Measurements from ENCODE around the gene CCDC80. TPM values are rescaled to one million over a fixed set of nuclear protein-coding genes. Genes with fewer than 3 reads are reported as not detected.

CCDC80 gene
- total and polyA plus RNA-seq, 2 of the 4 experiments (the other 2 are of a cell fraction): 387 to 418 TPM

- ChIA-PET CTCF (interaction anchor here (0.7 to 3.7 kb wide), 9 partner anchors 9 to 347 kb away, joined by 3 to 34 read pairs (median 4); partner anchors contain the start of gene GTPBP8), POLR2A (ENCODE audit: unreplicated experiment) (no interaction called here)
- peaks cover 7% of the 10 kb centered on the region for H3K36me3 ChIP-seq (ENCODE audit: control insufficient read depth, insufficient read depth, low read length)
- no CpG with 5 or more reads among the region's 3 CpGs for WGBS, 2 experiments (ENCODE audit: extremely low coverage in 2 of 2, insufficient read length in 1 of 2)
- H2AK9ac ChIP-seq (replicated peaks; ENCODE audit: low read depth, low read length, poor library complexity): no peak overlapping the region
- H3K27ac ChIP-seq (ENCODE audit: insufficient read depth, low read length): peak overlapping the region; percentile 81
- ATAC-seq (ENCODE audit: low read depth): no peak
- H2BK120ac ChIP-seq (ENCODE audit: low read depth, low read length): peak overlapping the region; percentile 98
- H4K8ac ChIP-seq (ENCODE audit: low read depth in 2 of 2, low read length in 2 of 2): peak overlapping the region; percentile 88 to 98
- H3K9me1 ChIP-seq (ENCODE audit: insufficient read depth, low read length): peaks cover 31% of the 10 kb centered on the region
- no peak overlapping the region for H3K4me2 ChIP-seq (ENCODE audit: low read depth, low read length)
- no peaks in the 10 kb centered on the region for H3K27me3 ChIP-seq (ENCODE audit: control insufficient read depth, insufficient read depth, low read length)
- H3K4ac ChIP-seq (ENCODE audit: low read depth, low read length): peak overlapping the region; percentile 98
- H3K9ac ChIP-seq (ENCODE audit: low read depth, low read length): peak overlapping the region; percentile 72
- intact Hi-C loops (cut with micrococcal nuclease): loop anchor here (1.0 to 10.0 kb wide), 9 partner anchors 33 to 981 kb away; partner anchors contain the start of genes BOC and GTPBP8
- H3K9me3 ChIP-seq (ENCODE audit: control insufficient read depth, insufficient read depth, low read length): no peaks in the 10 kb centered on the region
- no TSS peak for BruUV-seq (replicated peaks)
- H4K5ac ChIP-seq (ENCODE audit: low read depth, low read length): peak overlapping the region; percentile 98
- peak overlapping the region; percentile 99 for H4K91ac ChIP-seq (ENCODE audit: insufficient read depth, low read depth, low read length)
- H3K14ac ChIP-seq (replicated peaks; ENCODE audit: low read depth, low read length): peak overlapping the region; percentile 94
- H2BK20ac ChIP-seq (ENCODE audit: low read depth, low read length): peak overlapping the region; percentile 96
- H3K79me1 ChIP-seq (ENCODE audit: low read depth in 1 of 2, low read length in 2 of 2): peaks cover 6 to 24% of the 10 kb centered on the region in 2 experiments
- H2BK15ac ChIP-seq (ENCODE audit: low read depth, low read length): peak overlapping the region; percentile 100
- dilution Hi-C loops (cut with HindIII; ENCODE audit: low sequenced_read_pairs, unreplicated experiment): no loop called here
- H3K23ac ChIP-seq (ENCODE audit: low read depth, low read length): peak overlapping the region; percentile 83
- H3K4me3 ChIP-seq (ENCODE audit: insufficient read depth, low read depth, low read length): no peak overlapping the region
- in situ Hi-C loops (cut with MboI; ENCODE audit: low sequenced_read_pairs): loop anchor here (5.0 to 25.0 kb wide), 4 partner anchors 61 to 644 kb away; no protein-coding TSS in a partner anchor
- H4K20me1 ChIP-seq (ENCODE audit: insufficient read depth, low read length): no peaks in the 10 kb centered on the region
- peak overlapping the region; percentile 68; the same call in 1 of the 2 replicates for H3K56ac ChIP-seq (ENCODE audit: extremely low read depth, insufficient read depth, low read length)
- H2AFZ ChIP-seq (replicated peaks; ENCODE audit: low read length, poor library complexity): peak overlapping the region; percentile 80
- H2AK5ac ChIP-seq (ENCODE audit: low read depth, low read length): peak overlapping the region; percentile 97
- peak overlapping the region; percentile 97 for H2BK5ac ChIP-seq (ENCODE audit: low read depth, low read length, poor library complexity, severe bottlenecking)
- peaks cover 32% of the 10 kb centered on the region for H3K4me1 ChIP-seq (ENCODE audit: control insufficient read depth, insufficient read depth, low read length)
- no peak for DNase-seq
- H3K18ac ChIP-seq (ENCODE audit: low read depth, low read length): peak overlapping the region; percentile 98
- TF ChIP-seq RFX5 (IDR thresholded peaks at IDR 0.05; ENCODE audit: low read depth, low read length) (no peak), RAD21 (IDR thresholded peaks at IDR 0.05; ENCODE audit: low read length) (no peak), ELK1 (IDR thresholded peaks at IDR 0.05; ENCODE audit: borderline replicate concordance, low read depth, low read length) (no peak), RCOR1 (IDR thresholded peaks at IDR 0.05; ENCODE audit: insufficient replicate concordance, low read length) (no peak), POLR2A (IDR thresholded peaks at IDR 0.05; ENCODE audit: low read depth, low read length) (no peak), MAFK (IDR thresholded peaks at IDR 0.05; ENCODE audit: low read depth, low read length) (no peak), NFE2L2 (IDR thresholded peaks at IDR 0.05; ENCODE audit: low read depth, low read length) (no peak), MXI1 (IDR thresholded peaks at IDR 0.05; ENCODE audit: borderline replicate concordance, low read depth, low read length) (no peak), MAZ (IDR thresholded peaks at IDR 0.05; ENCODE audit: borderline replicate concordance, low read depth, low read length) (no peak), CHD1 (IDR thresholded peaks at IDR 0.05; ENCODE audit: low read depth, low read length) (no peak), CEBPB (IDR thresholded peaks at IDR 0.05; ENCODE audit: low read depth, low read length) (no peak), SMC3 (IDR thresholded peaks at IDR 0.05; ENCODE audit: low read depth, low read length) (no peak), CTCF (conservative IDR thresholded peaks at IDR 0.05; ENCODE audit: low read depth, low read length) (no peak), FOS (IDR thresholded peaks at IDR 0.05; ENCODE audit: low read depth, low read length) (no peak)
- TF ChIP-seq, protein P1, sequence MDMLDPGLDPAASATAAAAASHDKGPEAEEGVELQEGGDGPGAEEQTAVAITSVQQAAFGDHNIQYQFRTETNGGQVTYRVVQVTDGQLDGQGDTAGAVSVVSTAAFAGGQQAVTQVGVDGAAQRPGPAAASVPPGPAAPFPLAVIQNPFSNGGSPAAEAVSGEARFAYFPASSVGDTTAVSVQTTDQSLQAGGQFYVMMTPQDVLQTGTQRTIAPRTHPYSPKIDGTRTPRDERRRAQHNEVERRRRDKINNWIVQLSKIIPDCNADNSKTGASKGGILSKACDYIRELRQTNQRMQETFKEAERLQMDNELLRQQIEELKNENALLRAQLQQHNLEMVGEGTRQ (IDR thresholded peaks at IDR 0.05; ENCODE audit: low read depth, low read length): no peak
These were observed 2.8 kb upstream of the CCDC80 start for GRCh38 chr3:112643621-112644240.

Data from IMR-90 (cell line).